ENCODE data around the gene PREX1. TPM values are rescaled to one million over a fixed set of nuclear protein-coding genes. Genes with fewer than 3 reads are reported as not detected.

Gene PREX1
- total RNA-seq, 2 donors from 2014 or later, result 7.4 to 37.9 TPM

DNA sequence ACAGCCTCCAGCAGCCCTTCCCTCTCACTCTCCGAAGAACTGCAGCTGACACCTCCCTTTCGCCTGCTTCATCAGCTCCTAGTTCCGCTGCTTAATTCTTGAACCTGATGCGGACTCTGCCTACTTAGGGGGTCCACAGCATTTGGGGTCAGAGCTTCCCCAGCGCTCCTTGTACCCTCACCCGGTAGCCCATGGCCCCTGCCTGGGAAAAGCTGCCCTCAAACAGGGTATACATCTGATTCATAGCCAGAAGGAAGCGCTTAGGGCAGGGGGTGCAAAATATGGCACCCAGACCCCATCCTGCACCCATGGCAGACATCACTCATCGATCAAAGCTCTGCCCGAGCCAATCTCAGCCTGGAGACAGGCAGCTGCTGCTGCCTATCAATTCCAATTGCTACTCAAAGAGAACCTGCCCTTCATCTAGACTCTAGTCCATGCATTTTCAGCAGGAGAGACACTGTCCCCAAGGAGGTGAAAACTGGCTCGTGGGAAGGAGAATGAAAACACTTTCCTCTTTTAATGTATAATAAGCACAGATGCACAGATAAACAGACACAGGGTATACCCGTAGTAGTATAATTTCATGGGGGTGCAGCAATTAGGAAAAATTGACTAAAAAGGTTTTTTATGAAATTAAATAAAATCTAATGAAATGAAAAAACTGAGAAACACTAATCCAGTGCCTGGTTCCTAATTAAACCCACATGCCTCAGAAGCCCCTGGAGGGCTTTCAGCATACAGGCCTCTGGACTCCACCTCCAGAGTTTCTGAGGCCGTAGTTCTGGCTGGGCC is 194.8 kb downstream of the PREX1 start:
- intact Hi-C loops (cut with DNase I), result no loop called here
- H3K27me3 ChIP-seq (replicated peaks; ENCODE audit: insufficient read depth), result no peaks in the 10 kb centered on the region
- H3K4me1 ChIP-seq (replicated peaks), result no peaks in the 10 kb centered on the region
- H3K27ac ChIP-seq, result no peak overlapping the region
- no peak overlapping the region for H3K4me3 ChIP-seq
- DNase-seq (ENCODE audit: low spot score), result no peak
- no peak for TF ChIP-seq CTCF (IDR thresholded peaks at IDR 0.05)
- TF ChIP-seq POLR2AphosphoS5 (IDR thresholded peaks at IDR 0.05), result no peak
- no peaks in the 10 kb centered on the region for H3K36me3 ChIP-seq
- H3K9me3 ChIP-seq, result no peaks in the 10 kb centered on the region
- 86% methylated on average over 12 of the region's 12 CpGs for WGBS

GRCh38 chr20:48632017-48632824 is 195.6 kb downstream of the PREX1 start:
- WGBS, result 85% methylated on average over 28 of the region's 29 CpGs
- TF ChIP-seq POLR2AphosphoS5 (IDR thresholded peaks at IDR 0.05) (no peak), POLR2A (IDR thresholded peaks at IDR 0.05) (no peak), CTCF (IDR thresholded peaks at IDR 0.05) (no peak)
- Histone ChIP-seq H3K9me3 (no peaks in the 10 kb centered on the region), H3K4me1 (replicated peaks) (no peaks in the 10 kb centered on the region), H3K36me3 (no peaks in the 10 kb centered on the region), H3K27ac (no peak overlapping the region), H3K27me3 (replicated peaks; ENCODE audit: insufficient read depth) (no peaks in the 10 kb centered on the region), H3K4me3 (no peak overlapping the region)
- no peak for DNase-seq (ENCODE audit: low spot score)
- intact Hi-C loops (cut with DNase I), result no loop called here

DNA sequence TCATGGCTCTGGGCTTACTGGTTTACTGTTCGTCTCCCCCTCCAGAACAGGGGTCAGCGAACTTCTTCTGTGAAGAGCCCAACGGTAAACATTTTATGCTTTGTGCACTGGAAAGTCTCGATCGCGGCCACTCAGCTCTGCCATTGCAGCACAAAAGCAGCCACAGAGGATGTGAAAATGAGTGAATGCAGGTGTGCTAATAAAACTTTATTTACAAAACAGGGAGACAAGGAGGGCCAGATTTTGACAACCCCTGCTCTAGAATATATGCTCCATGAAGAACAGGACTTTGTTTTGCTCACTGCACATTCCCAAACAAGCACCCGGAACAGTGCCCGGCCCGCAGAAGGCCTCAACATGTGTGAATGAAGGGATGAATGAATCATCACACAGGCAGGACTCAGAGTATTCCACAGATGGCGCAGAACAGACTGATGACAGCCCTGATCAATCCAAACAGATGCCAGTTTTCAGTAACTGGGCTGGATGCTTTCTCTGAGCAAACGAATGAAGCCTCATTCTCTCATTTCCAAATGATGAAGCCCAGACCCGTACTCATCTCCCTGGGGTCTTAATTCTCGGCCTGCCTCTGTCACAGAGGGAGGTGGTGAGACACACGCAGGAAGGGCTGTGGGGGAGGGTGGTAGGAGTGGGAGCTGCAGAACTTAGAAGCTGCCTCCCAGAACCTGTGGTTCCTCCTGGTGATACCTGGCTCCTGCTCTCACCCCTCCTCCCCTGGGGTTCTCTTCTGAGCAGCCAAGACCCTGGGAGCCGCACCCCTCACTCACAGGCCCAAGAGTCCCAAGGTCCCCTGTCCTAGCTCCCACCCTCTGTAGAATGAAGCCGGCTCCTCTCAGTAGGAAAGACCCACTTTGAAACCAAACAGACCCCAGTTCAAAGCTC is 196.4 kb downstream of the PREX1 start:
- H3K27me3 ChIP-seq (replicated peaks; ENCODE audit: insufficient read depth), result no peaks in the 10 kb centered on the region
- H3K4me3 ChIP-seq, result no peak overlapping the region
- H3K9me3 ChIP-seq, result no peaks in the 10 kb centered on the region
- no peaks in the 10 kb centered on the region for H3K36me3 ChIP-seq
- no peak overlapping the region for H3K27ac ChIP-seq
- no peak for DNase-seq (ENCODE audit: low spot score)
- H3K4me1 ChIP-seq (replicated peaks), result no peaks in the 10 kb centered on the region
- intact Hi-C loops (cut with DNase I), result no loop called here
- WGBS, result 92% methylated on average over 16 of the region's 16 CpGs
- TF ChIP-seq POLR2A (IDR thresholded peaks at IDR 0.05), result no peak
- TF ChIP-seq CTCF (IDR thresholded peaks at IDR 0.05), result no peak
- no peak for TF ChIP-seq POLR2AphosphoS5 (IDR thresholded peaks at IDR 0.05)

DNA sequence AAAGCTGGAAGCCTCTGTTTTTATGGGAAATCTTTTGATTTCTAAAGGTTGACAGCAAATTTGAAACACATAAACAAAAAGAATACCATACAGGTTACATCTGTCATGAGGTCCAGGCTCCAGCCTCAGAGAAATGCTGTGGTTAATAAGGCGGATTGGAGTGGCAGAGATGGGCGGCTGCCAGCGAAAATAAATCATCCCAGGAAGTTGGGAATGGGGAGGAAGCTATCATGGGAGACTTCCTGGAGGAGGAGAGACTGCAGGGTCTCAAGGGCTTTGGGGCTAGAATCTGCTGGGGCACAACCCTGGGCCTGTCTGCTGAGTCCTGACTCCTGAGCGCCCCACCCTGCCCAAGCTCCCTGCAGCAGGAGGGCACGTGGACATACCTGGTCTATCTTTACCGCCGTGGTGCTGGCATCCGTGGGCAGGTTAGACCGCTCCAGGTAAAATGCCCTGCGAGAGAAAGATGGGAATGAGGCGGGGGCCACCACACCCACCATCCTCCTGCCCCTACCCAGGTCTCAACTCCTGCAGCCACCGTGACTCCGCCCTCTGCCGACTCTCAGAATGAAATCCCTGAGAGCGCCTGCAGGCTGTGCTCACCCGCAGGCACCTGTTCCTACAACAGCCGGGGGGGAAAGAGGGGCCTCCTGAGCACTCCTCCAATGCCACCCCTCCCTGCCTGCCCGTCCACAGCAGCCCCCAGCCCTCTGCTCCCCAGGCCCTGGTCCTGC is 197.3 kb downstream of the PREX1 start:
- intact Hi-C loops (cut with DNase I), result no loop called here
- DNase-seq (ENCODE audit: low spot score), result no peak
- 87% methylated on average over 18 of the region's 18 CpGs for WGBS
- TF ChIP-seq POLR2AphosphoS5 (IDR thresholded peaks at IDR 0.05) (no peak), POLR2A (IDR thresholded peaks at IDR 0.05) (no peak), CTCF (IDR thresholded peaks at IDR 0.05) (no peak)
- Histone ChIP-seq H3K36me3 (no peaks in the 10 kb centered on the region), H3K9me3 (no peaks in the 10 kb centered on the region), H3K4me1 (replicated peaks) (no peaks in the 10 kb centered on the region), H3K4me3 (no peak overlapping the region), H3K27me3 (replicated peaks; ENCODE audit: insufficient read depth) (no peaks in the 10 kb centered on the region), H3K27ac (no peak overlapping the region)

Measured in prostate gland (tissue), 2 donors.